Activated T-cell treated with anti-CD3 and anti-CD28 coated beads, Interleukin-2, amount 50 U/mL, for 72 hours (primary cell): Measurements from ENCODE around the gene RASGRP1. TPM values are rescaled to one million over a fixed set of nuclear protein-coding genes. Genes with fewer than 3 reads are reported as not detected.

Source experiments
- ATAC-seq, 2 donors: fragments of 150-1000 bp; cut with Tn5 transposase; replicated peaks in 1 of 2; 2 replicates each; pipeline ENCODE4 v1.10.0; 2021; ENCODE audit warnings: moderate library complexity in 2 of 2, mild to moderate bottlenecking in 1 of 2
- DNase-seq, 2 donors: peaks; one replicate each; pipeline ENCODE4 v3.0.0; 2021 to 2022; ENCODE audit warnings: mixed read lengths in 1 of 2
- H3K27ac Mint-ChIP-seq: one replicate; pipeline ENCODE4 v1.8.0; 2022; ENCODE audit warnings: mild to moderate bottlenecking, moderate library complexity, mixed read lengths
- H3K27me3 Mint-ChIP-seq: one replicate; pipeline ENCODE4 v1.8.0; 2022; ENCODE audit warnings: low read depth, mixed read lengths
- H3K36me3 Mint-ChIP-seq, 2 donors: one replicate each; pipeline ENCODE4 v1.8.0; 2022; ENCODE audit warnings: mixed read lengths in 2 of 2, mild to moderate bottlenecking in 1 of 2; ENCODE audit not compliant: insufficient read depth in 2 of 2
- H3K4me1 Mint-ChIP-seq: one replicate; pipeline ENCODE4 v1.8.0; 2022; ENCODE audit warnings: low read depth, mixed read lengths
- H3K4me3 Mint-ChIP-seq, 2 donors: one replicate each; pipeline ENCODE4 v1.8.0; 2022; ENCODE audit warnings: mild to moderate bottlenecking in 2 of 2, mixed read lengths in 2 of 2, moderate library complexity in 2 of 2
- H3K9me3 Mint-ChIP-seq, 2 donors: one replicate each; pipeline ENCODE4 v1.8.0; 2022; ENCODE audit warnings: mixed read lengths in 2 of 2
- total RNA-seq, 2 donors: library from RNA; stranded (reverse); gene quantifications; one replicate each; pipeline ENCODE4 v1.2.3, GENCODE V29; 2022

The RASGRP1 gene
- total RNA-seq, 2 donors from 2014 or later = 173 to 183 TPM

DNA sequence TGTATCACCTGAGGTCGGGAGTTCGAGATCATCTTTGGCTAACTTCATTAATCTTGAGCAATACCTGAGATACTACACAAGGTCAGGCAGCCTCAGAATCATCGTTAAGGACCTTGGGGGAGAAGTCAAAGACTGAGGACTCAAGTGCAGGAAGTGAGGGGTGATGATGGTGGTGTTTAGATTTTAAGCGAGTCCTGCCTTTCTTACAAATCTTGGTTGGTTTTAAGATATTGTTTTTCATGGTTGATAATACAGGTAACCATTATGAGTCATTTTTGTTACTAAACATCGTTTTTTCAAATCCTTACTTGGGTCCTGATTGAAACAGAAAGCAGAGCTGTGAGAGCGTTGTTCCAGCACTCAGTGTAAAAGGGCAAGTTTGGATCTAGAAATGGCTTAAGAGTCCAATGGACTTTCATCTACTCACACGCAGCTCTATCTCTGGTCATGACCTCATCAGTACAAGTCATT lies 4.1 kb downstream of the RASGRP1 start:
- Mint-ChIP-seq H3K27ac (peak overlapping the region; percentile 100), H3K27me3 (no peaks in the 10 kb centered on the region), H3K4me3 (peak overlapping the region; percentile 97 to 99), H3K36me3 (peaks cover 37 to 52% of the 10 kb centered on the region in 2 donors), H3K4me1 (peaks cover 82% of the 10 kb centered on the region), H3K9me3 (no peaks in the 10 kb centered on the region)
- DNase-seq (peak; percentile 55 to 65), ATAC-seq (peak; percentile 48 to 57)

GRCh38 chr15:38559636-38560307 lies 4.8 kb downstream of the RASGRP1 start:
- H3K4me1 Mint-ChIP-seq = peaks cover 82% of the 10 kb centered on the region
- H3K9me3 Mint-ChIP-seq = no peaks in the 10 kb centered on the region
- no peaks in the 10 kb centered on the region for H3K27me3 Mint-ChIP-seq
- ATAC-seq (no peak), DNase-seq (no peak)
- peak overlapping the region; percentile 100 for H3K27ac Mint-ChIP-seq
- peaks cover 37 to 58% of the 10 kb centered on the region in 2 donors for H3K36me3 Mint-ChIP-seq
- peak overlapping the region; percentile 97 to 99 for H3K4me3 Mint-ChIP-seq

GRCh38 chr15:38559131-38559530 lies 5.5 kb downstream of the RASGRP1 start:
- no peaks in the 10 kb centered on the region for H3K9me3 Mint-ChIP-seq
- H3K27ac Mint-ChIP-seq = peak overlapping the region; percentile 100
- no peak for DNase-seq
- peaks cover 37 to 58% of the 10 kb centered on the region in 2 donors for H3K36me3 Mint-ChIP-seq
- peak overlapping the region; percentile 97 to 99 for H3K4me3 Mint-ChIP-seq
- no peak for ATAC-seq
- H3K4me1 Mint-ChIP-seq = peaks cover 88% of the 10 kb centered on the region
- H3K27me3 Mint-ChIP-seq = no peaks in the 10 kb centered on the region

- ATAC-seq = peak in 1 of 2 donors; percentile 10
- peaks cover 34 to 54% of the 10 kb centered on the region in 2 donors for H3K36me3 Mint-ChIP-seq
Observed at GRCh38 chr15:38558372-38559059, 6.1 kb downstream of the RASGRP1 start.

DNA sequence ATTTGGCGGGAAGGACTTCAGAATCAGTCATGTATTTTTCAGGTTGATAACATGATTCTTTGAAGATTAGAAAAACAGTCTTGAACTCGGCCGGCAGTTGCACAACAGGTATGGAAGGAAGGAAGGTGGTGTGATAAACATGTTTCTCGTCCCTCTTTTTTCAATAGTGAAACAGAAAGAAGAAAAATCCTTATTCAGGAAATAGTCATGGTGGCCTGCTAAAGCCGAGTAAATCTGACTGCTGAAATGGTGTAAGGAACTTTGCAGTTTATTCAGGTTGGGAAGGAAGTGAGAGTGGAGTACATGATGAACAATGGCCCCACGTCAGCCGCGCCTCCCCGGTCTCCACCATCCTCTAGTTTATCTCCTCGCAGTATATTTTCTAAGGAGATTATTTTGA lies 6.7 kb downstream of the RASGRP1 start:
- DNase-seq (no peak), ATAC-seq (no peak)
- no peaks in the 10 kb centered on the region for H3K27me3 Mint-ChIP-seq
- H3K4me1 Mint-ChIP-seq = peaks cover 100% of the 10 kb centered on the region
- H3K36me3 Mint-ChIP-seq = peaks cover 36 to 59% of the 10 kb centered on the region in 2 donors
- no peaks in the 10 kb centered on the region for H3K9me3 Mint-ChIP-seq
- peak overlapping the region; percentile 97 to 99 for H3K4me3 Mint-ChIP-seq
- H3K27ac Mint-ChIP-seq = peak overlapping the region; percentile 100

More at GRCh38 chr15:38558372-38559059, 6.1 kb downstream of the RASGRP1 start:
- no peak for DNase-seq
- peaks cover 94% of the 10 kb centered on the region for H3K4me1 Mint-ChIP-seq
- H3K27ac Mint-ChIP-seq = peak overlapping the region; percentile 100
- H3K4me3 Mint-ChIP-seq = peak overlapping the region; percentile 97 to 99
- H3K27me3 Mint-ChIP-seq = no peaks in the 10 kb centered on the region
- H3K9me3 Mint-ChIP-seq = no peaks in the 10 kb centered on the region

- peak overlapping the region; percentile 97 to 99 for H3K4me3 Mint-ChIP-seq
- H3K9me3 Mint-ChIP-seq = no peaks in the 10 kb centered on the region
Observed at GRCh38 chr15:38555686-38556334, 8.8 kb downstream of the RASGRP1 start.

DNA sequence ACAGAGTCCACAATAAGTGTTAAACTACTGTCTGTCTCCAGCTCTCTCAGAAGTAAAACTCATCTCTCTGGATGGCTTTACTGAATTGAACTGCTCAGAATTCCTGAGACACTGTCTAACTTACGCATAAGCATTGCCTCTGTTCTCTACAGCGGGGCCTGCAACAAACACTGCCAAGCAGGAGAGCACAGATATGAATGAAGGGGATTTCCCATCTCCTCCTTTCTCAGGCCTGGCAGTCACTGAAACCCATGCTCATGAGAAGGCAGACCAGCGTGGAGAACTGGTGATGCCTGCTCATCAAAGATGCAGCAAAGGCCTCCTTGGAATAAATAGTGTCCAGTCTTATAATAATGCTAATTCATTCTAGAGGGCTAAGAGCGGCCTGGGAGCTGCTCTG lies 10.3 kb downstream of the RASGRP1 start:
- H3K4me1 Mint-ChIP-seq = peaks cover 94% of the 10 kb centered on the region
- no peaks in the 10 kb centered on the region for H3K9me3 Mint-ChIP-seq
- peaks cover 33 to 49% of the 10 kb centered on the region in 2 donors for H3K36me3 Mint-ChIP-seq
- peak overlapping the region; percentile 97 to 99 for H3K4me3 Mint-ChIP-seq
- no peaks in the 10 kb centered on the region for H3K27me3 Mint-ChIP-seq
- peak overlapping the region; percentile 95 for H3K27ac Mint-ChIP-seq
- ATAC-seq (peak; percentile 72 to 78), DNase-seq (peak; percentile 58 to 66)

More at GRCh38 chr15:38555686-38556334, 8.8 kb downstream of the RASGRP1 start:
- peaks cover 99% of the 10 kb centered on the region for H3K4me1 Mint-ChIP-seq
- H3K27me3 Mint-ChIP-seq = no peaks in the 10 kb centered on the region
- ATAC-seq (peak; percentile 60 to 72), DNase-seq (peak; percentile 50 to 55)
- H3K36me3 Mint-ChIP-seq = peaks cover 33 to 51% of the 10 kb centered on the region in 2 donors
- peak overlapping the region; percentile 100 for H3K27ac Mint-ChIP-seq

DNA sequence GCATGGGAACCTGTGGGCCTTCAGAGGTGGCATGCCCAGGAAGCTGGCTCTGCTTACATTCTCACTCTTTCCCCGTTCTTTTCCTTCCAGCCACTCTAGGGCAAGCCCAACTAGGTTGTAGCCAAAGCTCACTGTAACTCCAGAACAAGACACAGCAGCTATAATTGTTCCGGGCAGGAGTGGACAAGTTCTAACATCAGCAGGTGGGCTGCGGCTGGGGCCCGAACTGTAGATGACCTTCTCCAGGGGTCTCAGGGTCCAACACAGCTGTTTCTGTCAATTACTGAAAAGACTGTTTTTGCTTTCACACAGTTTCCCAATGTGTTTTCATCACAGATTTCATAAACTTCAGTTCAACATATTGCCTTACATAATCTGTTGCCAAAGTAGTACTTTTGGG lies 11.5 kb downstream of the RASGRP1 start:
- H3K9me3 Mint-ChIP-seq = no peaks in the 10 kb centered on the region
- peaks cover 34 to 49% of the 10 kb centered on the region in 2 donors for H3K36me3 Mint-ChIP-seq
- ATAC-seq (no peak), DNase-seq (no peak)
- peak overlapping the region; percentile 97 to 99 for H3K4me3 Mint-ChIP-seq
- peak overlapping the region; percentile 95 for H3K27ac Mint-ChIP-seq
- H3K27me3 Mint-ChIP-seq = no peaks in the 10 kb centered on the region
- H3K4me1 Mint-ChIP-seq = peaks cover 94% of the 10 kb centered on the region

GRCh38 chr15:38551720-38552648 lies 12.6 kb downstream of the RASGRP1 start:
- no peak for ATAC-seq
- no peak for DNase-seq
- Mint-ChIP-seq H3K36me3 (peaks cover 27 to 51% of the 10 kb centered on the region in 2 donors), H3K9me3 (no peaks in the 10 kb centered on the region), H3K4me3 (peak overlapping the region; percentile 12 to 79), H3K27ac (peak overlapping the region; percentile 98), H3K4me1 (peaks cover 94% of the 10 kb centered on the region), H3K27me3 (no peaks in the 10 kb centered on the region)

DNA sequence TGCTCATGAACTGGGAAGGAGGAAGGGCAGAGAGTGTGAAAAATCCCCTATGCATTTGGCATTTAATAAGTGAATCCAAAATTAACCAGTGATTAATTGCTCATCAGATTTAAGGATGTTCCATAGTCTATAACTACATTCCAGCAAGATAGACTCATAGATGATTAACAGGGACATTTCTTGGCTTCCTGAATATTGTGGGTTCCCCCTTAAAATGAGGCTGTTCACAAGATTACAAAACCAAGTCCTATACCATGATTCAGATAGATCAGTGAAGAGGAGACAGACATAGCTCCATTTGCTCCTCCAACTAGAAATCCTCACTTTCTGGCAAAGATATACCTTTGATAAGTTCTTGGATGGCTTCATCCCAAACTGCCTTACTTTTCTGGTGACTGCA lies 15.4 kb downstream of the RASGRP1 start:
- H3K4me1 Mint-ChIP-seq = peaks cover 94% of the 10 kb centered on the region
- no peaks in the 10 kb centered on the region for H3K27me3 Mint-ChIP-seq
- peak overlapping the region in 1 of 2 donors; percentile 2 for H3K4me3 Mint-ChIP-seq
- peak overlapping the region; percentile 79 for H3K27ac Mint-ChIP-seq
- no peaks in the 10 kb centered on the region for H3K9me3 Mint-ChIP-seq
- ATAC-seq (no peak), DNase-seq (no peak)
- peaks cover 36 to 57% of the 10 kb centered on the region in 2 donors for H3K36me3 Mint-ChIP-seq

DNA sequence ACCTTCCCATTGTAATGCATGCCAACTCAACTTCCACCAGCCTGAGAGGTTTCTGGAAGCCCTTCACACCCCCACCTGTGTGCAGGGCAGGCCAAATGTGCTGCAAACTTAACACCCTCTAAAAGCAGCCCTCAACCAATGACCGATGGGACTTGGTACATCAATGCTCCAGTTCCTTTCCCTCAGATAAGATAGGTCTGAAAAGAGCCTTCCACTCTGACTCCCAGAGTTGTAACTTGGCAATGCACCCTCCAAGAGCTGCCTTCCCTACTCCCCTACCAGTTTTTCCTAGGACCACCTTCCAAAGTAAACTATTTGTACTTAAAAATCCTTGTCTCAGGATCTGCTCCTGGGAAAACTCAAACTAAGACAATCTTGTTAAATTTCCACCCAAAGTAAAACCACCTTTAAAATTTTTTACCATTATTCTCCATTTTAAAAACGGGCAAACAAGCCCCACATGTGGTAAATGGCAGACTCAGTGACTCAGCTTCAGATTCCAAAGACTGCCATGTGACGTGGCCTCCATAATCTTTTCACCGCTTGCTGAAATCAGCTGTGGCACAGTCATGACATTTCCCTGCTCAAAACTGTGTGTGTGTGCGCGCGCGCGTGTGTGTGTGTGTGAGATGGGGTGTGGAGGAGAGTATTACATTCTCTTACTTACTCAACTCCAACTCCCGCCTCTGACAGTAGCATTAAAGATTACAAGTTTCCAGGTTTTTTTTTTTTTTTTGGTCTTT lies 17.2 kb downstream of the RASGRP1 start:
- no peaks in the 10 kb centered on the region for H3K9me3 Mint-ChIP-seq
- no peaks in the 10 kb centered on the region for H3K27me3 Mint-ChIP-seq
- DNase-seq (no peak), ATAC-seq (peak in 1 of 2 donors; percentile 30)
- H3K36me3 Mint-ChIP-seq = peaks cover 34 to 63% of the 10 kb centered on the region in 2 donors
- peak overlapping the region in 1 of 2 donors; percentile 44 for H3K4me3 Mint-ChIP-seq
- H3K4me1 Mint-ChIP-seq = peaks cover 90% of the 10 kb centered on the region
- peak overlapping the region; percentile 92 for H3K27ac Mint-ChIP-seq
